NB4 (cell line): ENCODE data around the gene COL5A2.

Experiments
- CTCF ChIP-seq: IDR thresholded peaks from one replicate; pipeline ENCODE4 v1.5.1; 2012; ENCODE audit warnings: low read depth, low read length
- MAX ChIP-seq: IDR thresholded peaks from 2 replicates; pipeline ENCODE4 v1.6.1; 2011; ENCODE audit warnings: low read depth, low read length
- POLR2A ChIP-seq: IDR thresholded peaks from 2 replicates; pipeline ENCODE4 v1.6.1; 2011; ENCODE audit warnings: mild to moderate bottlenecking; ENCODE audit not compliant: insufficient read length; ENCODE audit errors: extremely low read depth

GRCh38 chr2:189225032-189225431 lies 45.5 kb upstream of the COL5A2 start:
- TF ChIP-seq CTCF (no peak), MAX (no peak), POLR2A (no peak)
